ENCODE measurements around the gene GSDME. TPM values are rescaled to one million over a fixed set of nuclear protein-coding genes. Genes with fewer than 3 reads are reported as not detected.

Gene GSDME
- total and polyA plus RNA-seq, 10 of the 15 experiments (the other 5 are each of a cell fraction or from before 2014, with no cell fraction given), result 23.7 to 245 (median 128) TPM

GRCh38 chr7:24717247-24717622, 40.0 kb downstream of the GSDME start:
- ChIA-PET CTCF (interaction anchor here (1.8 kb wide), 1 partner anchor 38 kb away, joined by 6 read pairs; no protein-coding TSS in a partner anchor), SMC1A (ENCODE audit: uncharacterized antibody, unreplicated experiment) (interaction anchor here (0.8 kb wide), 1 partner anchor 95 kb away, joined by 3 read pairs; no protein-coding TSS in a partner anchor), POLR2A (interaction anchor here (1.6 kb wide), 1 partner anchor 11 kb away, joined by 4 read pairs; no protein-coding TSS in a partner anchor), RAD21 (ENCODE audit: unreplicated experiment) (interaction anchor here (1.1 to 1.4 kb wide), 2 partner anchors 10 to 39 kb away, joined by 3 to 4 read pairs; no protein-coding TSS in a partner anchor)
- Histone ChIP-seq H3K9me3 (replicated peaks; ENCODE audit: control insufficient read depth, insufficient read depth, low read length) (no peaks in the 10 kb centered on the region), H3K9ac (ENCODE audit: control insufficient read depth, insufficient read depth, low read length) (no peak overlapping the region), H3K4me2 (ENCODE audit: control insufficient read depth, insufficient read depth) (peak overlapping the region; percentile 95), H3K79me2 (ENCODE audit: control insufficient read depth, insufficient read depth, low read length) (peaks cover 20% of the 10 kb centered on the region), H2AFZ (ENCODE audit: control insufficient read depth, low read depth, low read length) (no peak overlapping the region), H3K27me3 (replicated peaks in 1 of 2; ENCODE audit: control insufficient read depth in 2 of 2, insufficient read depth in 2 of 2, low read length in 1 of 2) (no peaks in the 10 kb centered on the region), H3K36me3 (ENCODE audit: control insufficient read depth in 2 of 2, insufficient read depth in 2 of 2, low read length in 1 of 2) (peaks cover 0 to 16% of the 10 kb centered on the region in 2 experiments; a peak in 2 of 4 replicates), H3K4me3 (no peak overlapping the region), H3K27ac (ENCODE audit: control insufficient read depth, insufficient read depth) (peak overlapping the region; percentile 93), H4K20me1 (ENCODE audit: control insufficient read depth, insufficient read depth) (no peaks in the 10 kb centered on the region), H3K4me1 (ENCODE audit: control insufficient read depth, insufficient read depth, low read length) (peaks cover 68% of the 10 kb centered on the region)
- FAIRE-seq, result no peak
- no TSS peak for BruUV-seq (replicated peaks)
- in situ Hi-C loops (cut with MboI) (no loop called here), intact Hi-C loops (cut with micrococcal nuclease; ENCODE audit: unreplicated experiment) (loop anchor here (5.0 kb wide), 1 partner anchor 375 kb away; no protein-coding TSS in a partner anchor)
- ATAC-seq, result no peak
- no peak for DNase-seq (ENCODE audit: low read depth, low spot score)
- TF ChIP-seq TAF1 (IDR thresholded peaks at IDR 0.05; ENCODE audit: borderline replicate concordance, low read depth, low read length), result no peak
- TF ChIP-seq CEBPB (IDR thresholded peaks at IDR 0.05; ENCODE audit: borderline replicate concordance in 1 of 2, low read depth in 2 of 2, low read length in 2 of 2), result no peak
- TF ChIP-seq, protein P1, sequence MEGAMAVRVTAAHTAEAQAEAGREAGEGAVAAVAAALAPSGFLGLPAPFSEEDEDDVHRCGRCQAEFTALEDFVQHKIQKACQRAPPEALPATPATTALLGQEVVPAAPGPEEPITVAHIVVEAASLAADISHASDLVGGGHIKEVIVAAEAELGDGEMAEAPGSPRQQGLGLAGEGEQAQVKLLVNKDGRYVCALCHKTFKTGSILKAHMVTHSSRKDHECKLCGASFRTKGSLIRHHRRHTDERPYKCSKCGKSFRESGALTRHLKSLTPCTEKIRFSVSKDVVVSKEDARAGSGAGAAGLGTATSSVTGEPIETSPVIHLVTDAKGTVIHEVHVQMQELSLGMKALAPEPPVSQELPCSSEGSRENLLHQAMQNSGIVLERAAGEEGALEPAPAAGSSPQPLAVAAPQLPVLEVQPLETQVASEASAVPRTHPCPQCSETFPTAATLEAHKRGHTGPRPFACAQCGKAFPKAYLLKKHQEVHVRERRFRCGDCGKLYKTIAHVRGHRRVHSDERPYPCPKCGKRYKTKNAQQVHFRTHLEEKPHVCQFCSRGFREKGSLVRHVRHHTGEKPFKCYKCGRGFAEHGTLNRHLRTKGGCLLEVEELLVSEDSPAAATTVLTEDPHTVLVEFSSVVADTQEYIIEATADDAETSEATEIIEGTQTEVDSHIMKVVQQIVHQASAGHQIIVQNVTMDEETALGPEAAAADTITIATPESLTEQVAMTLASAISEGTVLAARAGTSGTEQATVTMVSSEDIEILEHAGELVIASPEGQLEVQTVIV (IDR thresholded peaks at IDR 0.05; ENCODE audit: borderline replicate concordance, partially characterized antibody), result no peak
- no peak for TF ChIP-seq E2F8 (IDR thresholded peaks at IDR 0.05; ENCODE audit: low read depth, partially characterized antibody)
- no peak for TF ChIP-seq NBN (IDR thresholded peaks at IDR 0.05)
- no peak for TF ChIP-seq SUZ12 (IDR thresholded peaks at IDR 0.05; ENCODE audit: unreplicated experiment)
- no peak for TF ChIP-seq PML (IDR thresholded peaks at IDR 0.05; ENCODE audit: low read length)
- TF ChIP-seq ZZZ3 (IDR thresholded peaks at IDR 0.05; ENCODE audit: control insufficient read depth, insufficient read length, low read depth), result no peak
- TF ChIP-seq FOS (IDR thresholded peaks at IDR 0.05; ENCODE audit: borderline replicate concordance, extremely low read depth, insufficient read length), result no peak
- no peak for TF ChIP-seq TARDBP (IDR thresholded peaks at IDR 0.05; ENCODE audit: borderline replicate concordance)
- no peak for TF ChIP-seq HDAC6 (IDR thresholded peaks at IDR 0.05; ENCODE audit: unreplicated experiment)
- 86% methylated on average over 14 of the region's 14 CpGs for WGBS (ENCODE audit: insufficient coverage, insufficient replicate concordance, low lambda C conversion rate, missing lambda C conversion rate)
